Activated CD4-positive, alpha-beta T cell treated with anti-CD3 and anti-CD28 coated beads, Interleukin-10, Interleukin-2, amounts not matched to agents 100 ng/mL and 50 ng/mL, durations not matched to agents 16 hours and 8 hours (primary cell): ENCODE data around the gene PGM5.
"Not testable (repeated sequence)": the region's sequence is repeated elsewhere in the genome, so short reads cannot be mapped to it uniquely, and the experiment has no call there.

ENCODE experiments used
- DNase-seq: peaks from one replicate; pipeline ENCODE4 v3.0.0-alpha.2; 2020

PGM5 gene

GRCh38 chr9:68383894-68384293, 27.5 kb downstream of the PGM5 start:
- not testable (repeated sequence) for DNase-seq

DNA sequence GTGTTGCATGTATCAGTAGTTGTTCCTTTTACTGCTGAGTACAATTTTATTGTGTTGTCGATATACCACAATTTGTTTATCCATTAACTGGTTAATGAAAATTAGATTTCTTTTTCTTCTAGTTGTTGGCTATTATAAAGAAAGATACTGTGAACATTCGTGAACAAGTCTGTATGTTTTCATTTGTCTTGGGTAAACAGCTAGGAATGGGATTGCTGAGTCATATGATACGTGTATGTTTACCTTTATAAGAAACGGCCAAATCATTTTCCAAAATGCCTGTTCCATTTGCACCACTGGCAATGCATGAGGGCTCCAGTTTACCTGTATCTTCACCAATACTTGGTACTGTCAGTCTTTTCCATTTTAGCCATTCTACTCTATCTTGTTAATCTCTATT, 33.1 kb downstream of the PGM5 start:
- not testable (repeated sequence) for DNase-seq

DNA sequence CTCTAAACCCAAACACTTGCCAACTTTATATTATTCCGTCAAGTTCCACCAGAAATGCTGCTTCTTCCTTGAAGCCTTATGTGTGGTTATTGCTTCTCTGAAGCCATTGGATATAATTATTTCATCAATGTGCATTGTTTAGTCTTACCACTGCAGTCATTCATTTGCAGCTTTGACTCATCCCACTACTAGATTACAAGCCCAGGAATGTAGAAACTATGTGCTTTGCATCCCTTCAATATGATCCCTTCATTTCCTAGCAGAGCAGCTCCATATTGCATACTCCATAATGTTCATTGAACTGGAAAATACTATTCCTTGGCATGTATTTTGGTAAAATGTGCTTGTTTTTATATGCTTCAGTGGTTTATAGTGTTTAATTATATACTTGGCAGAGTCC, 34.3 kb downstream of the PGM5 start:
- DNase-seq, result not testable (repeated sequence)

GRCh38 chr9:68396411-68397094, 40.1 kb downstream of the PGM5 start:
- DNase-seq, result not testable (repeated sequence)

DNA sequence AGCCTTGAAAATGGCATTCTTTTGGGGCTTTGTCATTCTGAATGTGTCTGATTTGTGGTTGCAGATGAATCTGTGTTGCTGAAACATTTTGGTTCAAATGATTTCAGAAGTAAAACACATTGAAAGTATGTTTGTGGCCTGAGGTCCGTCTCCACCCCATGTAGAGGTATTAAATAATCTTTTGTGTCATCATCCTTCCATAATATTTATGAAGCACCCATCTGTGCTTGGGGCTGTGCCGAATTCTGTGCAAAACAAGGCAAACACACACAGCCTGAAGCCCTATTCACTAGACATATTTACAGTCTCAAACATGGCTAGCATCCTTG, 40.6 kb downstream of the PGM5 start:
- not testable (repeated sequence) for DNase-seq

GRCh38 chr9:68397796-68398195, 41.4 kb downstream of the PGM5 start:
- DNase-seq, result not testable (repeated sequence)

- not testable (repeated sequence) for DNase-seq
Measured at GRCh38 chr9:68398324-68398723, 41.9 kb downstream of the PGM5 start.

- DNase-seq, result not testable (repeated sequence)
Measured at GRCh38 chr9:68404421-68405185, 48.2 kb downstream of the PGM5 start.

GRCh38 chr9:68411865-68412264, 55.5 kb downstream of the PGM5 start:
- DNase-seq, result not testable (repeated sequence)

DNA sequence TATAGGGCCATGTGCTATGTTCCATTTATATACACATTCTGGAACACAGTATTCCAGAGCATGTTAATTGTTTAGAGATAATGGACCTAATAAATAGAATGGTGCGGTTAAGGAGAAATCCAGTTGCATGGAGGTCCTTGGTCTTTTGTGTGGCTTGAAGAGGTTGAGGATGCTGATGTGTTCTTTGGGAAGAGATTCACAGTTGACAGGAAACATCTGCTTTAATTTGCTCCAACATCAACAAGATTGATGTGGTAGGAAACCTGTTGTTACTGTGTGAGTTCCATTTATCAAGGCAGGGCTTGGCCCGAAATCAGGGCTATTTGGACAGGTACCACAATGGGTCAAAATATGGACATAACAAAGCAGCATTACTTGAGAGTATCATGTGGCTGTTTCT, 56.3 kb downstream of the PGM5 start:
- not testable (repeated sequence) for DNase-seq

GRCh38 chr9:68415065-68415464, 58.7 kb downstream of the PGM5 start:
- not testable (repeated sequence) for DNase-seq

GRCh38 chr9:68416936-68417564, 60.6 kb downstream of the PGM5 start:
- DNase-seq, result peak; percentile 17

DNA sequence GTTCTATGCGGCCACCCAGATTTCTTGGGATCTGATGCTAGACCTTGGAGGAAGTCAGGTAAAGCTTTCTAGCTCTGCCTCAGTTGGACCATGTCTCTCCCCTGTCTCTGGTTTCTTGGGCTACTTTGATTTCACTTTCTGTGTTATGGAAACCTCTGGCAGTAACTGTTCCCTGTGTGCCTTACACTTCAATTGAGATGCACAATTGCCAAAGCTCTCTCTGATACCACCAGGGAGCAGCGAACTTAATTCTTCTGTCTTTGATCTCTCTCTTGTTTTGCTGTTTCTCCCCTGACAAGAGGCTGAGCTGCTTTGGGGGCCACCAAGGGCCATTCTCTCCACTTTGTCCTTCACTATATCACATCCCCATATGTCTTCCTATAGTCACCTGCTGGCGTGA, 61.4 kb downstream of the PGM5 start:
- no peak for DNase-seq

DNA sequence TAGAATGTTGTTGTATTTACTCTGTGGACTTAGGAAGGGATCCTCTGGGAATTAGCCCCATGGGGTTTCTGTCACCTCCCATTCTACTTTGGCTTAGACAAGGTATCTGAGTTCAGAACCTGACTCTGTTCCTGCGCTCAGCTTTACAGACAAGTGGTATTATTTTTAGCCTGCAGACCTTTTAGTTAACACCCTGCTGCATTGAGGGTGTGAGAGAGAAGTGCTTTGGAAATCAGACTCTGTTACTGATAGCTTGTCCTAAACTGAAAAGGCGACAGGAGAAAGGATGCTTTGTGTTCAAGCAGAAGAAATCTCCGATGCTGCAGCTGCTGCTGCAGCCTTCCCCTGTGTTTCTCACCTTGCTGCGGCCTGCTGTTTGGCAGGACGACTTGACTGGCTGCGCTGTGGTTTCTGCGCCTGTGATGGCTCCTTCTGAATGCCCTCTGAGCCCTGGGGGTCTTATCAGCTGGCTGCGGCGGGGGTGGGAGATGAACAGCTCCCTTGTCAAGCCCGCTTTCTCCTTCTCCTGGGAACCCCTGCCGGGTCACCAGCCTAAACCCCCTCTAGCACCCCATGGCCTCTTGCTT, 61.9 kb downstream of the PGM5 start:
- DNase-seq, result no peak

DNA sequence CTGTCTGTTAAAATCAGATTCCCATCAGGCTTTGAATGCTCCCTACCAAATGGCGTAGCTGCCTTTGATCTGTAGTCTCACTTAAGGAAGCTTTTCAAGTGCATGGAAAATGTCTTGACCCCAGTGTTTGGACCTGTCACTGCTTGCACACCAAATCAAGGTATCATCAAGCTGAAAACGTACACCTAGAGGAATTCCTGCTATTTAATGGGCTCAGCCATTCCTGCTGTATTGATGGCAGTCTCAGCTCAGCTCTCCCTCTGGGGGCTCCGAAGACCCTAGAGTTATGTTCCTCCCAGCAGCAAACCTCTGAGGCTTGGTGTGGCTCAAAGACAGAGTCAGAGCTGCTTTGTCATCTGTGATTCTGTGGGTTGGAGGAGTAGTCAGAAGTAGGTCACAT, 63.5 kb downstream of the PGM5 start:
- no peak for DNase-seq

- no peak for DNase-seq
Measured at GRCh38 chr9:68426755-68427154, 70.3 kb downstream of the PGM5 start.

DNA sequence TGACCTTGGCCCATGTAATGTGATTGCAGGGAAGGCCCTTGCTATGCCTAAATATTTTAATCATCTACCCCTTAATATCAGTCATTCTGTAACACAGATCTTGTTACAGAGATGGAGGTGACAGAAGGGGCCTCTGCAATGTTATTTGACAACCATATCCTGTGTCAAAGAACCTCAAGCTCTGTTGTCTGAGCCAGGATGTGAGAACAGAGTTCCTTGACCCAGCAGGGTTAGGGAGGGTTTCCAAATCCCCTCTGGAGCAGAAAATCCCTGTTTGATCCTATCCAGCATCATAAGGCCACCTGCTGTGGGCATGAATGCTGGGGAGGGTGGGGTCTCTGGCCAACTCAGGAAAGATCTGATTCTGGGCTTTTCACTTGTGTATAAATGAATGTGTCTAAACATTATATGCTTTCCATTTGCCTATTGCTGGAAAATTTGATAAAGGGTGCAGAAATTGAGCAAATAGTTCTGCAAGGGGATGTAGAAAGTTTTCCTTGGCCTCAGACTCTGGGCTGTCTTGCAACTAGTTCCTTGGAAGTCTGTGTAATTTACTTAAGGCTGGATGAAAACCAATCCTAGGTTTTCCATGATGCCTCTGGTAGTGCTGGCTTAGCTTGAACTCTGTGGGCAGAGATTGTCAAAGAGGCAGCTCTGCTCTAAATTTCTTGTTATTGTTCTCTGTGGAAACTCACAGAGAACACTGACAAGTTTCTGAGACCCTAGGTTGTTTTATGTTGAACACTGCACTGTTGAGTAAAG, 71.0 kb downstream of the PGM5 start:
- no peak for DNase-seq

GRCh38 chr9:68428481-68428880, 72.1 kb downstream of the PGM5 start:
- DNase-seq, result no peak

DNA sequence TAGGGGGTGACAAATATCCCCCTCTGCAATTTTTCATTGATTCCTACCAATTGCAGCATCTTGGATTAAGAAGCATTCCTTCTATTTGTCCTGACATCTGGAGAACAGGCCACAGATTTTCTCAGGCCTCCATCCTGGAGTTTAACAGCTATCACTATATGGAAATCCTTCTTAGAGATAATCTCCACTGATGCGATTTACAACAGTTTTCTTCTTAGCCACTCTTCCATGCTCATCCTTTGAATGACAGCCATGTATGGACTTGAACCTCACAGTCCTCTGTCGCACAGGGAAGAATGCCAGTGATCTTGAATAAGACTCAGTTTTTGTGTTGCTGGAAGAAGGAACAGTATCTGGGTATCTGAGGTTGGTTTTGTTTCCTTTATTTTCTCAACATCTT, 73.2 kb downstream of the PGM5 start:
- no peak for DNase-seq

- DNase-seq, result no peak
Measured at GRCh38 chr9:68431307-68431706, 74.9 kb downstream of the PGM5 start.

GRCh38 chr9:68433531-68434110, 77.2 kb downstream of the PGM5 start:
- no peak for DNase-seq

GRCh38 chr9:68437785-68438184, 81.4 kb downstream of the PGM5 start:
- no peak for DNase-seq

DNA sequence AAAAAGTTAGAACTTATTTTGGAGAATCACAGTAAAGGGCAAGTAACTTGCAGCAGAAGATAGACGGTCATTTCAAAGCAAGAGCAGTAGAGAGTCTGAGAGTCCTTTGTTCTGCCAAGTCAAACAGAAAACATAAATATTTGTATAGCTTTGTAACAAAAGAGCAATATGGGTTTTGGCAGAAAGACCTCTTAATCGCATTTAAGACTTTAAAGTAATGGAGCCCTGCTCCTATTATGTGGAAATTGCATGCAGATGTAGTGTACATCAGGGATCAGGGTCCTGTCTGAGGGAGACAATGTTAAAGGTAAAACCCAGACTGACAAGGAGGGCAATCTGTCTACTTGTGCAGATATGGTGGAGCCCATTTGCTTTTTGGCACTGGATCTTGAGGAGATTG, 87.2 kb downstream of the PGM5 start:
- DNase-seq, result no peak
